ENCODE data around the gene CNIH3. TPM values are rescaled to one million over a fixed set of nuclear protein-coding genes. Genes with fewer than 3 reads are reported as not detected.

Gene CNIH3
- total RNA-seq, 1 donor: 3.9 TPM

DNA sequence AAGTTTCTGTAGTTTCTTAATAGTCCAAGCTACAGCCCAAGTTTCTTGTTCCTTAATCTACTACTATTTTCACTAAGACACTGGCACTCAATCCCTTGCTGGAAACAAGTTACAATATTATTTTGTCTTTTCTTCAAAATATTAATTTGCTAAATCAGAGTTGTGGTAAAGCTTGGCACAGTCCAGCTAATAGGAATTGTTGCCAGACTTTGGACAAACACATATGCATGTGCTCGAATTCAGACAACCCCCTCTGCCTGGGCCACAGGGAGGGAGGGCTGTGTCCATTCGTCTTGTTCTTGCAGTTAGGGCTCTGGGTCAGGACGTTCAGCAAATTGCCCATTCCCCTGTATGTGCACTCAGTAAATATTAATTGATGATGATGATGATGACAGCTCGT lies 103.6 kb downstream of the CNIH3 start:
- DNase-seq (ENCODE audit: low read depth): no peak
- H3K4me3 ChIP-seq (ENCODE audit: low read depth, low read length): no peak overlapping the region
- TF ChIP-seq, protein P1, sequence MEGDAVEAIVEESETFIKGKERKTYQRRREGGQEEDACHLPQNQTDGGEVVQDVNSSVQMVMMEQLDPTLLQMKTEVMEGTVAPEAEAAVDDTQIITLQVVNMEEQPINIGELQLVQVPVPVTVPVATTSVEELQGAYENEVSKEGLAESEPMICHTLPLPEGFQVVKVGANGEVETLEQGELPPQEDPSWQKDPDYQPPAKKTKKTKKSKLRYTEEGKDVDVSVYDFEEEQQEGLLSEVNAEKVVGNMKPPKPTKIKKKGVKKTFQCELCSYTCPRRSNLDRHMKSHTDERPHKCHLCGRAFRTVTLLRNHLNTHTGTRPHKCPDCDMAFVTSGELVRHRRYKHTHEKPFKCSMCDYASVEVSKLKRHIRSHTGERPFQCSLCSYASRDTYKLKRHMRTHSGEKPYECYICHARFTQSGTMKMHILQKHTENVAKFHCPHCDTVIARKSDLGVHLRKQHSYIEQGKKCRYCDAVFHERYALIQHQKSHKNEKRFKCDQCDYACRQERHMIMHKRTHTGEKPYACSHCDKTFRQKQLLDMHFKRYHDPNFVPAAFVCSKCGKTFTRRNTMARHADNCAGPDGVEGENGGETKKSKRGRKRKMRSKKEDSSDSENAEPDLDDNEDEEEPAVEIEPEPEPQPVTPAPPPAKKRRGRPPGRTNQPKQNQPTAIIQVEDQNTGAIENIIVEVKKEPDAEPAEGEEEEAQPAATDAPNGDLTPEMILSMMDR (IDR thresholded peaks at IDR 0.05; ENCODE audit: insufficient read depth, low read depth, low read length): no peak

DNA sequence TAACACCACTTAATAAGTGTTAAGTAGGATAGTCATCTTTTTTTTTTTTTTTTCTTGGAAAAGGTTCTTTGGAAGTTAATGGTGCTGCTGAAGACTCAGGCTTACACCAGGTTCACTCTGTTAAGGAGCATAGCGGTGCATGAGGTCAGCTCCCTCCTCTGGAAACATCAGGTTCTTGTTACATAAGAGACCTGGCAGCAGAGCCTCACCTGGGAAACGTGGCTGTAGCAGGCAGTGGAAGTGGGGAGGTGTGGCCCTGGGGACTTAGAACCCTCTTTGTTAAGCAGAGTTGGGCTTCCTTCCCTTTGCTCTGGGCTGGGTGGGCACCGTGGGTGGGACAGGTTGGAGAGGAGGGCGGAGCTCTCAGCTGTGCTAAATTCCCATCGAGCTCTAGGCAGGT lies 104.1 kb downstream of the CNIH3 start:
- no peak for DNase-seq (ENCODE audit: low read depth)
- TF ChIP-seq, protein P1 (IDR thresholded peaks at IDR 0.05; ENCODE audit: insufficient read depth, low read depth, low read length): no peak
- H3K4me3 ChIP-seq (ENCODE audit: low read depth, low read length): no peak overlapping the region

DNA sequence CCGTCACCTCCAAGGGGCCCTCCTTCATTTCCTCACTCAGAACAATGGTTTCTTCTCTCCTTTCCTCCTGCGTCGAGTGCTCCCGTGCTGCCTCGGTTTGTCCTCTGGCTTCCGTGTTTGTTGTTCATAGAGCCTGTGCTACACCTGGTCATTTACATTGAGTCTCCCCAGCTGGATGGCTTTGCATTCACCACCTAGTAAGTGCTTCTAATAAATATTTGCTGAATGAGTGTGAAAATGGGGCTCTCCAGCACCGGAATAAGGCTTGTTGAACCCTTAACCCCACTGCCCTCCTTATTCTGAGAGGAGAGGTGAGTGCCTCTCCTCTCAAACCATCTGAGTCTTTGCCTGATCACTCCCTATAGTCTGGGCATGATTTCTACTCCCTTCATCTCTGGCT lies 104.9 kb downstream of the CNIH3 start:
- DNase-seq (ENCODE audit: low read depth): no peak
- TF ChIP-seq, protein P1 (IDR thresholded peaks at IDR 0.05; ENCODE audit: insufficient read depth, low read depth, low read length): no peak
- no peak overlapping the region for H3K4me3 ChIP-seq (ENCODE audit: low read depth, low read length)

DNA sequence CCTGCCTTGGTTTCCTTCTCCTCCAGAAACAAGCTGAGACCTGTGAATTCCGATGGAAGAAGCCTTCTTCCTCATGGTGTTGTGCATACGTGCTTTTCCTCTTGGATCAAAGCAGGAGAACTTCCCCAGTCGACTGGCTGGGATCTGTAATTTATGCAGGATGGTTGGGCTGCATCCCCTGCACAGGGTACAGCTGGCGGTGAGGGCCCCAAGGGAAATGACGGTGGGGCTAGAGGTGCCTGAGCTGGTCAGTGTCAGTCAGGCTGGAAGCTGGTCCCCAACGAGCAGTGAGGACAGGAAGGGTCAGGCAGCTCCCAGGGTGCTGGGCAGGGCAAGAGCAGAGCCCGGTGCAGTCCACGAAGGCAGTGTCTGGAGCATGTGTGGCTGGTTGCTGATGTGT lies 106.7 kb downstream of the CNIH3 start:
- TF ChIP-seq, protein P1 (IDR thresholded peaks at IDR 0.05; ENCODE audit: insufficient read depth, low read depth, low read length): no peak
- H3K4me3 ChIP-seq (ENCODE audit: low read depth, low read length): no peak overlapping the region

DNA sequence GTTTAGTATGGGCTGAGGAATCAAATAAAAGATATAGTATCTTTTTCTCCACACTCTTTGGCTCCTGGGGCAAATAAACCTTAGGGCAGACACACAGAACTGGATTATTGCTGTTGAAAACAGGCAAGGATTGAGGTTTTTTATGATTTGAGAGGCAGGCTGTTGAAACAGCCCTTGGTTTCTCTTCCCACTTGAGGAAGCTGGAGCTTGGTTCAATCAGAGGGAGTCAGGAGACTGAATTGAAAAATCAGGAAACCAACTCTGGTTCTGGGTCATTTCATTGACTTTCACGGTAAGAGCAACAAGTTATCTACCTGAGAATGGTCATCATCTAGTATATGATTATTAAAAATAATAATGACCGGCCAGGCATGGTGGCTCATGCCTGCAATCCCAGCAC lies 108.4 kb downstream of the CNIH3 start:
- no peak for DNase-seq (ENCODE audit: low read depth)
- TF ChIP-seq, protein P1 (IDR thresholded peaks at IDR 0.05; ENCODE audit: insufficient read depth, low read depth, low read length): no peak
- H3K4me3 ChIP-seq (ENCODE audit: low read depth, low read length): no peak overlapping the region

More for the DNA sequence above, 106.7 kb downstream of the CNIH3 start:
- DNase-seq (ENCODE audit: low read depth): no peak

DNA sequence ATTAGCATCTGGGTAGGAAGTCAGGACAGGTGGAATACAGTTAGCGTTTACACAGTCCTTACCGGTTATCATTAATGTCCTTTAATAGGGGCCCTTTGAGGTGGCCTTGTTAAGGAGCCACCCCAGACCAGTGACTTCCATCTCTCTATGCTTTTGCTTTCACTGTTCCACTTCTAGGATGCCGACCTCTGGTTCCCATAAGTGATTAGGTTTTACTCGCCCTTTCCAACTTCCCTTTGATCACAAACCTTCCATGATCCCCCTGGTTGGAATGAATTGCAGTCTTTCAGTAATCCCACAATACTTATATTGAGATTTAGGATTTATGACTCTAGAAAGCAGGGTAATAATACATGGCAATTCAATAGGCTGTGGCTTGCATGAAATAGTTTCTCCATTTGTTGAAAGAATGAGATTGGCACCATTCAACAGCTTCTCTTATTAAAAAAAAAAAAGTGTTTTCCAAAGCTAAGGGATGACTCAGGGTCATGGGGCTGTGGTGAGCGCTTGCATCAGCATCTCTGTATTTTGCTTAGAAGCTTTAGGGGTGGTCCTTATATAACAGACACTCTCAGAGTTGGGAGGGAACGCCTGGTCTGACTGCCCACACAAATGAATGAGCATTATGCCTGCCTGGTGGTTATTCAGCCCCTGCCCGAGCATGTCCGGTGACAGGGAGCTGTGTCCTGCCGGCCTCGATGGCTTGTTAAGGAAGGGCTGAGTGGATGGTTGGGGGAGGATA lies 110.5 kb downstream of the CNIH3 start:
- TF ChIP-seq, protein P1 (IDR thresholded peaks at IDR 0.05; ENCODE audit: insufficient read depth, low read depth, low read length): no peak
- H3K4me3 ChIP-seq (ENCODE audit: low read depth, low read length): no peak overlapping the region

More for the DNA sequence above, 110.5 kb downstream of the CNIH3 start:
- DNase-seq (ENCODE audit: low read depth): peak; percentile 95

All from fibroblast of villous mesenchyme (primary cell).